GM12878 (cell line): ENCODE data around the gene PPP1R13L. TPM values are rescaled to one million over a fixed set of nuclear protein-coding genes. Genes with fewer than 3 reads are reported as not detected.

Experiments used
- ATF7 ChIP-seq: fragments of 450-650 bp; IDR thresholded peaks from 2 replicates; pipeline ENCODE4 v1.6.1; 2016; ENCODE audit warnings: low read depth, mild to moderate bottlenecking
- ESRRA ChIP-seq: IDR thresholded peaks from 2 replicates; pipeline ENCODE4 v1.6.1; 2012; ENCODE audit warnings: mild to moderate bottlenecking, low read length, improper control_type of control experiment
- POLR2AphosphoS2 ChIP-seq: IDR thresholded peaks from 2 replicates; pipeline ENCODE4 v1.6.1; 2011; ENCODE audit warnings: low read depth, mild to moderate bottlenecking, low read length, improper control_type of control experiment, moderate library complexity
- YY1 ChIP-seq: IDR thresholded peaks from 2 replicates; pipeline ENCODE4 v1.6.1; 2011; ENCODE audit warnings: low read depth, mild to moderate bottlenecking, low read length
- ZBTB33 ChIP-seq: fragments of 450-650 bp; IDR thresholded peaks from 2 replicates; pipeline ENCODE4 v1.6.1; 2017; ENCODE audit warnings: mild to moderate bottlenecking
- polyA plus RNA-seq, 11 experiments: library from polyadenylated mRNA; depleted of rRNA in 4 of 11; unstranded in 6 of 11; stranded (reverse) in 5 of 11; fragments of >200 nt; fragmentation: Nextera tagmentation in 4 of 11; fragmentation: Illumina TruSeq in 1 of 11; extraction: Ambion mirVana in 4 of 11; extraction: Trizol in 1 of 11; gene quantifications; 1 replicate in 1 of 11; 2 replicates in 10 of 11; pipeline versions ENCODE4 v1.2.1 to v1.2.3, GENCODE V29; 2011 to 2016; ENCODE audit warnings: inconsistent platforms in 2 of 11, missing spikeins in 2 of 11, low read depth in 1 of 11
- total RNA-seq, 4 experiments: library from RNA; depleted of rRNA in 3 of 4; stranded (reverse); fragments of >200 nt in 3 of 4; fragmentation: Illumina TruSeq in 1 of 4; extraction: Trizol in 1 of 4; gene quantifications; 2 replicates each; pipeline versions ENCODE4 v1.2.1 to v1.2.3, GENCODE V29; 2013 to 2021
- TF ChIP-seq, protein P1 (sequence below): IDR thresholded peaks from 2 replicates; pipeline ENCODE4 v1.6.1; 2011; ENCODE audit warnings: low read depth, mild to moderate bottlenecking, low read length, moderate library complexity, borderline replicate concordance; ENCODE audit errors: extremely low read depth
- TF ChIP-seq, protein P2 (sequence below): fragments of 450-650 bp; formaldehyde crosslinking; IDR thresholded peaks from 2 replicates; pipeline ENCODE4 v1.4.0; 2020; ENCODE audit warnings: mild to moderate bottlenecking, moderate library complexity

Gene PPP1R13L
- total and polyA plus RNA-seq, 10 of the 15 experiments (the other 5 are each of a cell fraction or from before 2014, with no cell fraction given), result 0.40 to 10.0 (median 2.5) TPM

DNA sequence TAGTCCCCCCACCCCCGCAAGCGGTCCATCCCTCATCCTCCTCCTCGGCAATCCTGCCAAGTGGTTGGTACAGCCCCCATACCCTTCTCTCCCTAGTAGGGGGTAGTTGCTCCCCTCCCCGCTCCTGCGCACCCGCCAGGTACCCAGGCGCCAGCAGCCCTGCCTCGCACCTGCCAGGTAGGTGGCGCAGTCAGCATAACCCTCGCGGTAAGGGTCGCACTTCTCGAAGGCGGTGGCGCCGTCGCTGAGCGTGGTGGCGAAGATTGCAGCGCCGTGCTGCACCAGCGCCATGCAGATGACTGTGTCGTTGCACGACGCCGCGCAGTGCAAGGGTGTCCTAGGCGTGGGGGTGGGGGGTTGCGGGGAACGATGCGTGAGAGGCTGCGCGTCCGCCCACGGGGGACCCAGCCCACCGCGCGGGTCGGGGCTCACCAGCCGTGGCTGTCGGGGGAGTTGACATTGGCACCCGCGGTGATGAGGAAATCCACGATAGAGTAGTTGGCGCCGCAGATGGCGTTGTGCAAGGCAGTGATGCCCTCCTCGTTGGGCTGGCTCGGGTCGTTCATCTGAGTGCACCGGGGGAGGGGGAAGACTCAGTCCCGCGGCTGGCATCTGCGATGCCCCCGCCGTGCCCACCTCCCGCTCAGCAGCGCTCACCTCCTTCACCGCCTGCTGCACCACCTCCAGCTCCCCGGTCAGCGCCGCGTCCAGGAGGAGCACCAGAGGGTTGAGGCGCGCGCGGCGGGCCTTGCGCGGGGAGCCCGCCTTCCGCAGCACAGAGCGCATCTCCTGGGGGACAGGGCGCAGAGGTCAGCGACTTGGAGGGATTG is 19.3 kb downstream of the PPP1R13L start (continued):
- TF ChIP-seq ZBTB33 (no peak), YY1 (no peak), ESRRA (no peak), POLR2AphosphoS2 (no peak), ATF7 (no peak)
- TF ChIP-seq, protein P1, sequence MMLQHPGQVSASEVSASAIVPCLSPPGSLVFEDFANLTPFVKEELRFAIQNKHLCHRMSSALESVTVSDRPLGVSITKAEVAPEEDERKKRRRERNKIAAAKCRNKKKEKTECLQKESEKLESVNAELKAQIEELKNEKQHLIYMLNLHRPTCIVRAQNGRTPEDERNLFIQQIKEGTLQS, result no peak
- TF ChIP-seq, protein P2, sequence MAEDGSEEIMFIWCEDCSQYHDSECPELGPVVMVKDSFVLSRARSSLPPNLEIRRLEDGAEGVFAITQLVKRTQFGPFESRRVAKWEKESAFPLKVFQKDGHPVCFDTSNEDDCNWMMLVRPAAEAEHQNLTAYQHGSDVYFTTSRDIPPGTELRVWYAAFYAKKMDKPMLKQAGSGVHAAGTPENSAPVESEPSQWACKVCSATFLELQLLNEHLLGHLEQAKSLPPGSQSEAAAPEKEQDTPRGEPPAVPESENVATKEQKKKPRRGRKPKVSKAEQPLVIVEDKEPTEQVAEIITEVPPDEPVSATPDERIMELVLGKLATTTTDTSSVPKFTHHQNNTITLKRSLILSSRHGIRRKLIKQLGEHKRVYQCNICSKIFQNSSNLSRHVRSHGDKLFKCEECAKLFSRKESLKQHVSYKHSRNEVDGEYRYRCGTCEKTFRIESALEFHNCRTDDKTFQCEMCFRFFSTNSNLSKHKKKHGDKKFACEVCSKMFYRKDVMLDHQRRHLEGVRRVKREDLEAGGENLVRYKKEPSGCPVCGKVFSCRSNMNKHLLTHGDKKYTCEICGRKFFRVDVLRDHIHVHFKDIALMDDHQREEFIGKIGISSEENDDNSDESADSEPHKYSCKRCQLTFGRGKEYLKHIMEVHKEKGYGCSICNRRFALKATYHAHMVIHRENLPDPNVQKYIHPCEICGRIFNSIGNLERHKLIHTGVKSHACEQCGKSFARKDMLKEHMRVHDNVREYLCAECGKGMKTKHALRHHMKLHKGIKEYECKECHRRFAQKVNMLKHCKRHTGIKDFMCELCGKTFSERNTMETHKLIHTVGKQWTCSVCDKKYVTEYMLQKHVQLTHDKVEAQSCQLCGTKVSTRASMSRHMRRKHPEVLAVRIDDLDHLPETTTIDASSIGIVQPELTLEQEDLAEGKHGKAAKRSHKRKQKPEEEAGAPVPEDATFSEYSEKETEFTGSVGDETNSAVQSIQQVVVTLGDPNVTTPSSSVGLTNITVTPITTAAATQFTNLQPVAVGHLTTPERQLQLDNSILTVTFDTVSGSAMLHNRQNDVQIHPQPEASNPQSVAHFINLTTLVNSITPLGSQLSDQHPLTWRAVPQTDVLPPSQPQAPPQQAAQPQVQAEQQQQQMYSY (CRISPR knock-in tag), result no peak
